ENCODE measurements around the gene SUFU. TPM values are rescaled to one million over a fixed set of nuclear protein-coding genes. Genes with fewer than 3 reads are reported as not detected.

Gene SUFU
- total RNA-seq, 1 experiment from 2014 or later = 4.6 TPM

DNA sequence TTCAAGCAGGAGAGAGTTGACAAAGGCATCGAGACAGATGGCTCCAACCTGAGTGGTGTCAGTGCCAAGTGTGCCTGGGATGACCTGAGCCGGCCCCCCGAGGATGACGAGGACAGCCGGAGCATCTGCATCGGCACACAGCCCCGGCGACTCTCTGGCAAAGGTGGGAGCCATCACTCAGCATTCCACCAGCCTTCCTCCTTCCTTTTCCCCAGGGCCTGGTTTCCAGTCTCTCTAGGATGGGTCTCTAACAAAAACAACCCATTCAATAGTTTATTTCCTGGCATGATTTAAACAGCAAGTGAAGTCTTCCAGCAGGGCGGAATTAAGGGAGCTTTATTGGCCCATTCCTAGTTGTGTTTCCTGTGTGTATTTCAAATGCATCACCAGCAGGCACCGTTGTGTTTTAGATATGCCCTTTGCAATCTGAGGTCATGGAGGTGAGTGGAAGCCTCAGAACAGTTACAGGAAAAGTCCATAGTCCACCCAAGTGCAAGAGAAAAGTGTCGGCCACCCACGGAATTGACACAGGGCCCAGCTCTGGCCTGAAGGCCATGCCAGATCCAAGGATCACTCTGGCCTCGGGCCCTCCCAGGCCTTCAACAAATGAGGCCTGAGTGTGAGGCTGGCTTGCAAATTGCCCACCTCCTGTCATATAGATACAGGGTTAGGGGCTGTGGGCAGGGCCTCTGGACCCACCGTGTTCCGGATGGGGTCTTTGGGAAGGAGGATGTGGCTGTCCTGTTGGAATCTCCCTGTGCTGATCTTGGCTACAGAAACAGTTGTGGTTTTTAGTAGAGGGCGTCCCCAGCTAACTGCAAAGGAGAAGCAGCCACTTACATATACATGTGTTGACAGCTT, 93.6 kb downstream of the SUFU start:
- DNase-seq (ENCODE audit: low read depth) = no peak

DNA sequence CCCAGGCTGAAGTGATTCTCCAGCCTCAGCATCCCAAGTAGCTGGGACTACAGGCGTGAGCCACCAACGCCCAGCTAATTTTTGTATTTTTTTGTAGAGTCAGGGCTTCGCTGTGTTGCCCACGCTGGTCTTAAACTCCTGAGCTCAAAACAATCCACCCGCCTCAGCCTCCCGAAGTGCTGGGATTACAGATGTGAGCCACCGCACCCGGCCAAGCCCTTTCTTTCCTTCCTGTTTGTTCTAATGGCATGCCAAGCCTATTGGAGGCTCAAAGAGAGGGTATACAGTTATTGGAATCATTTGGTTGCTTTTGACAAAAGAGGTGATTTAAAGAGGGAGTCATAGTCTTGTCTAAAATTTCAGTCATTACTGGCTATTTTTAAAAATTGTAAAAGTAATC, 94.5 kb downstream of the SUFU start:
- DNase-seq (ENCODE audit: low read depth) = no peak

DNA sequence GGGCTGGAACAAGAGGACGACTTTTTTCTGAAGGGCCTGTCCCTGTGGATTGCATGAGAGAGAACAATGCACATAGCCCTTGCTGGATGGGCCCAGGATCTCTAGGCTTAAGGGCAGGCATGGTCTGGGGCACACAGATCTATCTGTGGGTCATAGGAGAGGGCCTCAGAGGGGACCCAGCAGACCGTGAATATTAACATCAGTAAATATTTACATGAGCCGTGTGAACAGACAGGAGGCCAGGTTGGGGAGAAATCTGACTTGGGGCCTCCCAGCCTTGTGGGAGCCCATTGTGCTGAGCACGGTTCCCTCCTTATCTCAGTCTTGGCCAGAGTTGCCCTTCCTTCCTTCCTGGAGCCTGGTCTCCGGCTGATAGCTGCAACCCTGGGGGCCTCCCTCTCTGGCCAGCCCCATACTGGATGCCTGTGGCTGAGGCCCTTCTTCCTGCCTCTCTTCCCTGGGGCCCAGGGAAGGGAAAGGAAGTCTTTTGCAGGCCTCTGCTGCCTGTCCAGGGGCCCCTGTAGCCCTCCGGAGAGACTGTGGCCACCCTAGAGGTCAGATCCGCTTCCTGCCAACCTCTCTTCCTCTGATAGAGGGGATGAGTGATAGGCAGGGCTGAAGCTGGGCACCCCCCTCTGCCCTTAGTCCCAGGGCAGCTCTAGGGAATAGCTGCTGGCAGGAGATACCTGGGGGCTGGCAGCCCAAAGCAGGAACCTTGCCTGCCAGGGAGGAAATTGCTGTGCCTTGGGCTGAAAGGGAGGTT, 96.0 kb downstream of the SUFU start:
- DNase-seq (ENCODE audit: low read depth) = no peak

DNA sequence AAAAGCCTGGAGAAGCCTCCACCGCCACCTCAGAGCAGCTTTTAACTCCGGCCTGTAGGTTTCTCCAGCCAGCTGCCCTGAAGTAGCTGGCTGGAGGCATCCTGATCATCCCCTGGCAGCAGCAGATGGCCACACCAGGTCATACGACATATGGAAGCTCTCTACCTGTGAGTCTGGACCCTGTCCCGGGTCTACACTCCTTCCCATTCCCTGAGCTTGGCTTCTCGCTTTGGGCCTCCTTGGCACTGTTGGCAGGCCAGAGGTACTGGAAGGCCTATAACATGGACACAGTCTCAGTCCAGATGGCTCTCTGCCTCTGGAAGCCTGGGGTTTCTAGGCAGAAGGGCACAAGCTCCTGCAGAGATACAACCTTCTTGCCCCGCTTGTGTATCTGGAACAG, 97.0 kb downstream of the SUFU start:
- no peak for DNase-seq (ENCODE audit: low read depth)

DNA sequence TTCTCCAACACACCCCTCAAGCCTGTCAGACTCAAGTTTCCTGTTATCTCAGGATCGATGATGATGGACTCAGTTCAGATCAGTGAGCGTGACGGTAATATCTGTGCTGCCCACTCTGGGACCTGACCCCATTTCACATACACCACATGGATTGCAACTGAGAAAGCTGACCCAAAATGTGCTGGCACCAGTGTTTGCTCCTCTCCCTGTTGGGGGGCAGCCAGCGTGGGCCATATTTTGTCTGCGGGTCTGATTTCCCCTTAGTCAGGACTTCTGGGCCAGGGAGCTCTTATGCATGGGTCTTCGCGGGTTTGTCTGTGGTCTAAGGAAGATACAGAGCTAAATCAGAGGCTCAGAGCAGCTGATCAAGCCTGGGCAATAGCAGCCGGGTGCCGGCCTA, 97.9 kb downstream of the SUFU start:
- DNase-seq (ENCODE audit: low read depth) = no peak

DNA sequence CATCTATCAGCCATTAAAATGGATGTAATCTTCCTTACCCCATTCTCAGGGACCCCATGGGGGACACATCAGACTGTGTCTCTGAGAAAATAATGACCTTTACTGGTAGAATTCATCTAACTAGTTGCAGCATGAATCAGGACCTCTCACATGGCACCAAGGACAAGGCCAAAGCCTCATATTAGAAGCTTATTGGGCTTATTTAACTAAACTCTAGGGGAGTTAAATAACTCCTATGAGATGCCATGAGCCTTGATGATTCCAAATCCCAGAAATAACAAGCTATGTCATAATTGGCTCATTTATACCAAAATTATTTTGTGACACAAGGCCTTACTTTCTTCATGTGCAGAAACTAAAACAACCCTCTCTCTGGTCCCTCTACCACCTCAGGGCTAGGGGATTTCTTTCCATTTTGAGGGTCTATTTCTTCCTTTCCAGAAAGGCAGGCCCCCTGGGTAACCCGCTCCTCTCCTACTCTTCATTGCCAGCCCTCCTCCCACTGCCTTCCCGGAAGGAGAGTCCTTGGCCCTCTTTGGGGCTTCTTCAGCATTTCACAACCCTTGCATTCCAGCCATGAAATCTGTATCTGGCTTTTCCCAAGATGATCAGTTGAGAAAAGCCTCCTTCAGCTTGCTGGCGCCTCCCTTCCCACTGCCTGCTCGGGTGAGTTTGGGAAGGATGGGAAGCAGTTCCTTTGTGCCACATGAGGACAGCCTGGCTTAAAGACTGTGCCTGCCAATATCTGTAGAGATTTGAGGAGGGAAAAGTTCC, 98.7 kb downstream of the SUFU start:
- no peak for DNase-seq (ENCODE audit: low read depth)

DNA sequence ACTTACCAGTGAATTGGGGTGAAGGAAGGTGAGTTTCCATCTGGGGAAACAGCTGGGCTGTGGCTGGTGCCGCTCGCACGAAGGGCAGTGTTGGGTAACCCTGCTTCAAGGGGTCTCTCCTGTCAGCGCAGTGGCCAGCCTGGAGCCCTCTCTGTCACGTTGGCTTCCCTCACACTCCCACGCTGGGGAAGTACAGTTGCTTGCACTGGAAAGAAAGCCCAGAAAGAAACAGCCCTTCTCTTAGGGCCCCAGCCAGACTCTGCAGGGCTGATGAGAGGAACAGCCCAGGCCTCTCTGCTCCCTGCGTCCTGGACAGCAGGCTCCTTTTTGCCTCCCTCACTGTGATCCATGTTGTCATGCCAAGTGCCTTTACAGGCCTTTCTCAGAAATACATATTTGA, 100.2 kb downstream of the SUFU start:
- DNase-seq (ENCODE audit: low read depth) = no peak

DNA sequence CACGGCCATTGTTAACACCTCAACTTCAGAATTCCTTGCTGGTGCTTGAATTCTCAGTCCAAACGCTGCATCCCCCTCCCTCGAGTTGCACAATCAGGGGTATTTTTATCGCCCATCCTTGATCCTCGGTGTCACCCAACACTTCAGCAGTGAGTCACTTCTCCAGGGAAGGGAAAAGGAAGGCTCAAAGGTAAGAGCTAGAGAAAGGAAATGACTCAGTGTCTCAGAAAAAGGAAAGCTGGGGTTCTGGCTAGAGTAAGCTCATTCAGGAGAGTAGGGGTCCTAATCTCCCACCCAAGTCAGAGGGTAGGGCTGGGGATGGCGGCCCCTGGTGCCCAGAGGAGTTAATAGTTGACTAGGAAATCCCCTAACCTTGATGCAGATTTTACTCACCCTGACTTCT, 100.7 kb downstream of the SUFU start:
- peak; percentile 92 for DNase-seq (ENCODE audit: low read depth)

DNA sequence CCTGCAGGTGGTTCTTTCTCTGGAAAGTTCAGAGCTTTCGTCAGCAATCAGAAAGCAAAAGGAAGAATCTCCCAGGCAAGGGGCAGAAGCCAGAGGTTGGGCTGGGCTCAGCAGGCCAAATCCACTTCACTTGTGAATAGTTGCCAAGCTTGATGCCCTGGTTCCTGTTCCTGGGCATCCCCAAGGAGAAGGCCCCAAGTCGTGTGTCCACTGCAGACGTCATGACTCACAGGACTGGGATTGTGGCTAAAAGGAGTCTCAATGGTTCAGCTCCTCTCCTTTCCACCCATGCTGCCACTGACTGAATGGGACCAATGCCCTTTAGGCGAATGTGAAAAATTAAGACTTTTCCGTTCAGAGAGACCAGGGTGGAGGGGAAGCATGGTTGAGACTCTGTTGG, 101.9 kb downstream of the SUFU start:
- peak; percentile 79 for DNase-seq (ENCODE audit: low read depth)

DNA sequence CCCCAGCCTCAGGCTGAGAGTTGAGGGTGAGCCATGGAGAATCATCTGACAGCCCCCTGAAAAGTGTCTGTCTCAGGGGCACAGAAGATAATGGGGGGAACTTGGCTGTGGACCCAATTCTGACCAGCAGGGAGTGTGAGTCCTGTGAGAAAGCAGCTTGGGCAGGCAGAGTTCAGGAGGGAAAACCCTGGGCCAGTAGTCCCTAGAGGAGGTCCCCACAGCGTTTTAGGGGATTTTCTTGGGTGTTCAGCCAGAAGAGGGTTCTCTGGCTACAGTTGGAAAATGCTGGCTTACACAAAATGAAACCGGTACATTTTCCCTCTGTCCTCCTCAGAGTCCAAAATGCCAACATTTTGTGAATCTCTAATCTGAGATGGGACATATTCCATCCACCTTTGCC, 104.7 kb downstream of the SUFU start:
- DNase-seq (ENCODE audit: low read depth) = no peak

DNA sequence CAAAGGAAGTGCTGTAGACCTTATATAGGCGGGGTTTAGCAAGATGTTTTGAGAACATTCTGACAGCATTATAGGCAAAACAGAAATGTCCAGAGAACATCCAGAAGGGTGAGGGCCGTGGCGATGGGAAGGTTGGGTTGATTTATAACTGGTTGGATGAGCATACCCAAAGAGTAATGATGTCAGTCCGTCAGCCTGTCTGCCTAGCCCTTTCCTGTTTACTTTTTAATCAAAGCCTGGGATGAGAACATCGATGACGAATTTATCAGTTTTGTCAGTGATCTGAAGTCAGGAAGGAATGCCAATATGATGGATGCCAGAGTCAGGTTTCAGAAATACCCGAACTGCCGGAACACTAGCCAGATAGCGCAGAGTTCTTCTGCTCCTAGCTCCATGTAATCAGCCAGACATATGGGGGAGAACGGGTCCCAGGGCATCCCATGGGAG, 106.7 kb downstream of the SUFU start:
- DNase-seq (ENCODE audit: low read depth) = no peak

DNA sequence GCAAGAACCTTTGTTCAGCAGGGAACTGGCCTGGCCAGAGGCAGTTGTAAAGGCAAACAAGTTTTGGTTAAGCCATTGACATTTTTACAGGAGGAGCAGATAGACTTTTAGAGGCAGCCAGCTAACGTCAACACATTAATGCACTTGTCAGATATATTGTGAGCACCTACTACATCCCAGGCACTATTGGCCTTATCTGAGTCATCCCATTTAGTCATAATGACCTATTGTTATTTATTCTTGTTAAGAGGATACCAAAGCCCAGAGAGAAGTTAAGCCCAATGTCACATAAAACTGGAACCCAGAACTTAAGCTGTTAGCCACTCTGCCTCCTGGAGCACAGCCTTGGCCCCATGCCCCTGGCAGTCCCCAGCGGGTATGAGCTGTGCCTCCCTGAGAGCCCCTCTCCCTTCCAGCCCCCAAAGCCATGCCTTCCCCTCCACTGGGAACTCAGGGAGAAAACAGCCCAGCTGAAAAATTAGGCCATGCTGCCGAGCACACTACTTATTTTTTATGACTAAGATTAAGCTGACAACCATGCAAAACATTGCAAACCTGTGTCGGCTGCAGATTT, 107.8 kb downstream of the SUFU start:
- peak; percentile 78 for DNase-seq (ENCODE audit: low read depth)

DNA sequence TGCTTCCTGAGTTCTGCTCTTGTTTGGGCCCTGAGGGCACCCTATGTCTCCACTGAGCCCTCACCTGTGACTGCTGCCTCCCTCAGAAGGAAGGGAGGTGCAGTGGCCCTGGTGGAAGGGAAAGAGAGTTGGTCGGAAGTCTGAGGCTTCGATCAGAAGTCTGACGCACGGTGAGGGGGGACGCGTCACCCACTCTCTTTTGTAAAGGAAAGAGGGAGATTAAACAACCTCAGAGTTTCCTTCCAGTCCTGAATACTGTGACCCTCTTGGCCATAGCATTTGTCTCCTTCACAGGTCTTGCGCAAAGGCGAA, 109.1 kb downstream of the SUFU start:
- DNase-seq (ENCODE audit: low read depth) = no peak

DNA sequence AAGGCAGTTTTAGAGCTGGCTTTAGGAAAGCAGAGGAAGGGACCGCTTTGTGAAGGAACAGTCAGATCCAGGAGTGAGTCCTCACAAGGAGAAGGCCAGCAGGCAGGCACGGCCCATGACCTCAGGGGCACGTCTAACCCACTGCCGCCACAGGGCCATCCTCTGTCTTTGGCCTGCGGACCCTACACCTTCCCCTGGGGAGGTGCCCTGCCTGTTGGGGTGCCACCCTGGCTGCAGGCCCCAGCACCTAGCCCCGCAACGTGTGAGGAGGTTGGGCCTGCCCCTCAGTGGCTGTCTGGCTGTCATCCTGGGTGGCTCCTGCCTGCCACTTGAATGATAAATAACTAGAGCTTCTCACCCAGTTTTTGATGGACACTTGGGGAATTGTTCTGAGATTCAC, 109.5 kb downstream of the SUFU start:
- DNase-seq (ENCODE audit: low read depth) = no peak

DNA sequence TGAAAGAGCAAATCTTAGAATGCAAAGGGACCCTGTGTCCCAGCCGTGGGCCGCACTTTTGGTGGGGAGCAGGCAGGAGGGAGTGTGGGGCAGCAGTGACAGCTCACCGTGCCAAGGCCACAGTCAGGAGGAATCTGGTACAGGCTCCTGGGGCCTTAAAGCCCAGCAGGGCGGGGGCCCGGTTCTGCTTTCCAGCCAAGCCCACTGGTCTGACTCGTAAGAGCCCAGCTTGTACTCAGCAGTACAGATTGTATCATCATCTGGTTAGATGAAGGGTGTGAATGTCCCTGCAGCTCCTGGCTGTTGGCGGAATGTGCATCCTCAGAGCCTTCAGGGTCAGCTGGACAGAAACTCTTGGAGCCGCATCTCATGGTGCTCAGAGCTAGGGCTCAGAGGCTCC, 110.0 kb downstream of the SUFU start:
- DNase-seq (ENCODE audit: low read depth) = no peak

DNA sequence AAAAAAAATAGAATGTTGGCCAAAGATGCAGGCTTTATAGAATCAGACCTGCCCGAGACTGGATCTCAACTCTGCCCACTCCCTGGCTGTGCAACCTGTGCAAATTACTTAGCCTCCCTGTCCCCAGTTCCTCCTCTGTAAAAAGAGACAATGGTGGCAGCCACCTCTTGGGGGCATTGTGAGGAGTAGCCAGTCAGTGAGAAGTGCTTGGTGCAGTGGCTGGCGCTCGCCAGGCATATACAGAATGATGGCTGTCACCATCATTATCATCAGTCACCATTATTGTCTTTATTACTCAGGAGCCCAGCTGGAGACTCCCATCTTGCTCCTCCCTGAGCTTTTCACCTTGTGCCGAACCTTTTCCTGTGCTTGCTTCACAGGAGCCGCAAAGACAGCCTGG, 111.1 kb downstream of the SUFU start:
- DNase-seq (ENCODE audit: low read depth) = no peak

DNA sequence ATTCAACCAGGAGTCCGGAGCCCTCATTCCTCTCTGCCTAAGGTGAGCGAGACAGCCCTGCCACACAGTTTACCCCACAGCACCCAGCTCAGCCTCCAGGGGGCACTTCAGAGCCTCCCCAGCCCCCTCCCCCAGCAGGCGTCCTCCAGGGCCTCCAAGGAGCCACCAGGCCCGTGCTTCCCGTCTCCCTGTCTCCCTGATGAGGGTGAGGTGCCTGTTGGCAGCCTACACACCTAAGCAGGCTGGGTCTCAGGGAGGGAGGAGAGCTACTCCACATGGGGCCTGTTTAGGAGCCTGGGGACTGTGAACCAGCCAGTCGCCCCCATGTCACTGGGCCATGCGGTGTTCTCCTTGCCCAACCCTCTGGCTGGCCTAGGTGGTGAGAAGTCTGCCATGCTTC, 111.6 kb downstream of the SUFU start:
- no peak for DNase-seq (ENCODE audit: low read depth)

DNA sequence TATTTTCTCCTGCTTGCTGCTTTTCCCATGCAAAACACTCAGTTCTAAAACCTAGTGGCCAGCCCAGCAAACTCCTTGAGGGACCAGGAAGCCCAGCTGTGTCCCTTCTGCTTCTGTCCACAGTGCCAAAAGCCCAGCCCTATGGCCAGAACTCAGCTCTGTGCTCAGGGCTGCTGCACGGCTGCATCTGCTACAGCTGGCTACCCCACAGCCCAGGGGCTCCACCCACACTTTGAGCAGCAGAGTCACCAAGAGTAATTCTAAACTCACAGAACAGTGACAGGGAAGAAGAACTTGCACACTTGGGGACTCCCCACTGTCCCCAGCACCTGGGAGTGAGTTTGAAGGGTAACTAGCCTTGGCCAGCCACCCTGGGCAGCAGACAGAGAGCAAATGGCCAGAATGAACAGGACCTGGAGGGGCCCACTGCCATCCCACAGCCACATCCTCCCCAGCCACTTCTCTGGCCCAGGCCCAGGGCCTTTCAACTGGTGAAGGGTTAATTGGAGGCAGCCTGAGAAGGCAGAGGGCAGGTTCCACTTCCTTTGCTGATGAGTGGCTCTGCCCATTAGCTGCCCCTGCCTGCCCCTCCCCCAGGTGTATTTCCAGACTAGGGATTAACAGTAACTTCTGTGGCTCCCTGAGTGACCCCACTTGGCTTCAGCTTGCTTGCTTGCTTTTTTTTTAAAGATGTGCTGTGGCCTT, 112.4 kb downstream of the SUFU start:
- DNase-seq (ENCODE audit: low read depth) = no peak

DNA sequence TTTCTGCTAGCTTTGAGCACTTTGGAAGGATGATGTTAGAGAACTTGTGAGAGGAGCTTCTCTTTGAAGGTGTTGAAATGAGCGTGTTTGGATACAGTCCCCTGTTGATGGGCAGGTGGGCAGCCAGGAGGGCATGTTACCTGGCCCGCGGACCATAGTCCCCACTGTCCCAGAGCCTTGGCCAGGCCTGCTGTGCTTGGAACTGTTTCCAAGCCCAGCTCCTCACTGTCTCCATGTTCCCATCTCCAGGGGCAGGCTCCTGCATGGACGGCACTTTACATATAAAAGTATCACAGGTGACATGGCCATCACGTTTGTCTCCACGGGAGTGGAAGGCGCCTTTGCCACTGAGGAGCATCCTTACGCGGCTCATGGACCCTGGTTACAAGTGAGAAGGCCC, 113.3 kb downstream of the SUFU start:
- no peak for DNase-seq (ENCODE audit: low read depth)

DNA sequence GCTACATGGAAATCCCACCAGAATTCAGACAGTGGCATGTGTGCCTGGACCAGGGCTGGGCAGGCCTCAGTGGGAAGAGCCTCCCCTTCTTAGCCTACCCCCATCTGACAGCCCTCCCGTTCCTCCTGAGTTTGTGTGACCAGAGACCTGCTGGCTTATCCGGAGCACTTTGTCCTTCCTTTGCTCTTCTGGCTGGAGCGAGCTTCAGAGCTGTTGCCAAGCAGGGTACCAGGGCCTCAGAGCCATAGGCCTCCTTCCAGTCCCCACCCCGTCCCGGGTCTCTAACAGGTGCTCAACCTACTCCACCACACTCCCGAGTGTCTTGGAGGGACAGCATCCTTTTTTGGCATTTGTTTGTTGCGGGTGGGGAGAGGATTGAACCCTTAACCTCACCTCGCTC, 114.0 kb downstream of the SUFU start:
- no peak for DNase-seq (ENCODE audit: low read depth)

DNA sequence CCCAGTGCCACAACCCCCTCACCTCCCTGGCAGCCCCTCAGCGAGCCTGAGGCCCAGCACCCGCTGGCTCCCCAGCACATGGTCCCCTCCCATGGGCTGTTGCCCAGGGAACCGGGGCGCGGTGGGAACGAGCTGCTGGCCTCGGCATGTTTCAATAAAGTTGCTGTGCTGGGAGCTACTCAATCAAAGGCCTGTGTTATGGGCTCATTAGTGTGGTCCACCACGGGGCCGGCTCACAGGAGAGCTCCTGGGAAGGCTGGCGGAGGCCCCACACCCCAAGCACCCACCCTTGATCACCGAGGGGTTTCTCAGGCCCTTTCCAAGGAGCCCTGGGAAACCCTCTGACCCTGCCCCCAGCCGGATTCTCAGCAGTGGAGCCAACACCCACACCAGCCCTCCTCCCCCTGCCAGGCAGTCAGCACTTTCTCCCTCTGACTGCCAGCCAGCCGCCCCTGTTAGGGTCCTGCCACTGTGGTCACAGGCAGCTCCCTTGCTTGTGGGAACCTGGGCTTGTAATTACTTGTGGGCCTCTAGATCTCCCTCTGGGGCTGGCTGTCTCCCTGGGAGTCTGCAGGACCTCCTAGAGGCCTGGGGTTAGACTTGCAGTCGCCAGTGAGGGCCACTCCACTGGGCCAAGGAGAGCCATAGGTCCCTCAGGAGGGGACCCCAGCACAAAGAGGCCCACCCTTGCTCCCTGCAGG, 115.7 kb downstream of the SUFU start:
- no peak for DNase-seq (ENCODE audit: low read depth)
